Common myeloid progenitor, CD34-positive (primary cell): Measurements from ENCODE around the gene SREBF2.

ENCODE experiments used
- CTCF ChIA-PET: fragments of 350-600 bp; sonication (Branson Sonifier 250); formaldehyde crosslinking; loops from one replicate; lab custom pipeline; 2021; ENCODE audit warnings: antibody characterized with exemption; lab: Charles Lee
- POLR2A ChIA-PET: fragments of 350-600 bp; sonication (Branson Sonifier 250); formaldehyde crosslinking; loops from one replicate; lab custom pipeline; 2021; ENCODE audit warnings: antibody characterized with exemption; lab: Charles Lee
- DNase-seq, 3 donors: peaks; one replicate each; pipeline versions ENCODE4 v3.0.0 to v3.0.0-alpha.2; 2013
- H3K27ac ChIP-seq, 2 experiments: 1 replicate in 1 of 2; 2 replicates in 1 of 2; pipeline ENCODE4 v1.7.0; 2013; ENCODE audit warnings: inconsistent platforms in 2 of 2, low read length in 2 of 2, mild to moderate bottlenecking in 2 of 2, low read depth in 1 of 2, moderate library complexity in 1 of 2; ENCODE audit not compliant: severe bottlenecking in 2 of 2, insufficient read depth in 1 of 2, poor library complexity in 1 of 2
- H3K27me3 ChIP-seq, 5 experiments: replicated peaks in 2 of 5; 1 replicate in 3 of 5; 2 replicates in 2 of 5; pipeline versions ENCODE4 v1.6.1 to v1.7.0; 2013; ENCODE audit warnings: low read length in 4 of 5, mild to moderate bottlenecking in 2 of 5, moderate library complexity in 2 of 5, inconsistent platforms in 1 of 5; ENCODE audit not compliant: insufficient read depth in 5 of 5, control insufficient read depth in 4 of 5
- H3K36me3 ChIP-seq, 4 experiments: 1 replicate in 2 of 4; 2 replicates in 2 of 4; pipeline versions ENCODE4 v1.6.1 to v1.7.0; 2013; ENCODE audit warnings: low read length in 3 of 4, control low read depth in 1 of 4, mild to moderate bottlenecking in 1 of 4; ENCODE audit not compliant: control insufficient read depth in 4 of 4, insufficient read depth in 4 of 4
- H3K4me1 ChIP-seq, 4 experiments: 1 replicate in 3 of 4; 2 replicates in 1 of 4; pipeline versions ENCODE4 v1.6.1 to v1.7.1; 2013; ENCODE audit warnings: low read length in 3 of 4, mild to moderate bottlenecking in 3 of 4, control low read depth in 1 of 4, inconsistent platforms in 1 of 4, moderate library complexity in 1 of 4; ENCODE audit not compliant: control insufficient read depth in 4 of 4, insufficient read depth in 4 of 4; ENCODE audit errors: control extremely low read depth in 1 of 4
- H3K4me3 ChIP-seq, 7 experiments: 1 replicate in 4 of 7; 2 replicates in 3 of 7; pipeline versions ENCODE4 v1.5.1 to v1.7.0; 2013; ENCODE audit warnings: mild to moderate bottlenecking in 7 of 7, low read length in 6 of 7, moderate library complexity in 6 of 7, inconsistent platforms in 2 of 7, low read depth in 2 of 7, control low read depth in 1 of 7; ENCODE audit not compliant: insufficient read depth in 4 of 7, control insufficient read depth in 1 of 7; ENCODE audit errors: extremely low read depth in 1 of 7
- H3K9me3 ChIP-seq, 5 experiments: 1 replicate in 4 of 5; 2 replicates in 1 of 5; pipeline versions ENCODE4 v1.6.1 to v1.7.1; 2013; ENCODE audit warnings: low read length in 4 of 5, mild to moderate bottlenecking in 2 of 5, inconsistent platforms in 1 of 5, low read depth in 1 of 5, moderate library complexity in 1 of 5; ENCODE audit not compliant: control insufficient read depth in 4 of 5, insufficient read depth in 2 of 5; ENCODE audit errors: control extremely low read depth in 1 of 5
- WGBS: methylation state at CpG from one replicate; pipeline ENCODE4 v1.1.5; 2013; ENCODE audit not compliant: insufficient coverage; 5-methylcytosine and 5-hydroxymethylcytosine counted together

The SREBF2 gene

GRCh38 chr22:41870786-41871185 lies 37.9 kb downstream of the SREBF2 start:
- H3K27ac ChIP-seq = no peak overlapping the region
- ChIA-PET POLR2A (no interaction called here), CTCF (interaction anchor here (1.7 to 2.2 kb wide), 3 partner anchors 9 to 173 kb away, joined by 8 to 10 read pairs (median 10); no protein-coding TSS in a partner anchor)
- no peaks in the 10 kb centered on the region for H3K9me3 ChIP-seq
- no CpG with 5 or more reads among the region's 4 CpGs for WGBS
- H3K36me3 ChIP-seq = peaks cover 14 to 75% (median 60%) of the 10 kb centered on the region in 4 experiments
- DNase-seq = no peak
- H3K4me3 ChIP-seq = no peak overlapping the region
- no peaks in the 10 kb centered on the region for H3K4me1 ChIP-seq
- H3K27me3 ChIP-seq = no peaks in the 10 kb centered on the region

- 93% methylated on average over 4 of the region's 5 CpGs for WGBS
- H3K4me1 ChIP-seq = no peaks in the 10 kb centered on the region
- H3K4me3 ChIP-seq = no peak overlapping the region
- POLR2A ChIA-PET = interaction anchor here (0.6 kb wide), 1 partner anchor 269 kb away, joined by 4 read pairs; no protein-coding TSS in a partner anchor
- no peak for DNase-seq
- peaks cover 20 to 81% (median 68%) of the 10 kb centered on the region in 4 experiments for H3K36me3 ChIP-seq
- no peaks in the 10 kb centered on the region for H3K27me3 ChIP-seq
- no peak overlapping the region for H3K27ac ChIP-seq
- CTCF ChIA-PET = no interaction called here
- H3K9me3 ChIP-seq = no peaks in the 10 kb centered on the region
These were observed 40.5 kb downstream of the SREBF2 start for GRCh38 chr22:41873391-41873790.

GRCh38 chr22:41874090-41874489 lies 41.2 kb downstream of the SREBF2 start:
- WGBS = 100% methylated on average over 1 of the region's 2 CpGs
- H3K36me3 ChIP-seq = peaks cover 21 to 81% (median 67%) of the 10 kb centered on the region in 4 experiments
- no peaks in the 10 kb centered on the region for H3K27me3 ChIP-seq
- no peaks in the 10 kb centered on the region for H3K4me1 ChIP-seq
- CTCF ChIA-PET = interaction anchor here (1.8 kb wide), 1 partner anchor 12 kb away, joined by 6 read pairs; no protein-coding TSS in a partner anchor
- H3K27ac ChIP-seq = no peak overlapping the region
- POLR2A ChIA-PET = no interaction called here
- no peaks in the 10 kb centered on the region for H3K9me3 ChIP-seq
- H3K4me3 ChIP-seq = no peak overlapping the region
- no peak for DNase-seq

GRCh38 chr22:41875531-41876270 lies 42.8 kb downstream of the SREBF2 start:
- Histone ChIP-seq H3K27ac (no peak overlapping the region), H3K4me3 (no peak overlapping the region), H3K36me3 (peaks cover 21 to 89% (median 70%) of the 10 kb centered on the region in 4 experiments), H3K4me1 (no peaks in the 10 kb centered on the region), H3K9me3 (no peaks in the 10 kb centered on the region), H3K27me3 (no peaks in the 10 kb centered on the region)
- ChIA-PET CTCF (interaction anchor here (0.6 to 1.8 kb wide), 3 partner anchors 8 to 27 kb away, joined by 3 to 7 read pairs (median 6); no protein-coding TSS in a partner anchor), POLR2A (no interaction called here)
- 98% methylated on average over 8 of the region's 10 CpGs for WGBS
- DNase-seq = no peak

- CTCF ChIA-PET = interaction anchor here (1.2 kb wide), 1 partner anchor 9 kb away, joined by 7 read pairs; no protein-coding TSS in a partner anchor
- Histone ChIP-seq H3K9me3 (no peaks in the 10 kb centered on the region), H3K36me3 (peaks cover 20 to 89% (median 69%) of the 10 kb centered on the region in 4 experiments), H3K4me3 (no peak overlapping the region), H3K27ac (no peak overlapping the region), H3K27me3 (no peaks in the 10 kb centered on the region), H3K4me1 (no peaks in the 10 kb centered on the region)
- no peak for DNase-seq
- WGBS = no CpG with 5 or more reads among the region's 3 CpGs
- POLR2A ChIA-PET = no interaction called here
These were observed 43.4 kb downstream of the SREBF2 start for GRCh38 chr22:41876275-41876674.

GRCh38 chr22:41876675-41877074 lies 43.8 kb downstream of the SREBF2 start:
- no peaks in the 10 kb centered on the region for H3K9me3 ChIP-seq
- no peak for DNase-seq
- H3K27me3 ChIP-seq = no peaks in the 10 kb centered on the region
- CTCF ChIA-PET = interaction anchor here (1.2 kb wide), 1 partner anchor 9 kb away, joined by 7 read pairs; no protein-coding TSS in a partner anchor
- no peak overlapping the region for H3K4me3 ChIP-seq
- no peak overlapping the region for H3K27ac ChIP-seq
- POLR2A ChIA-PET = no interaction called here
- no peaks in the 10 kb centered on the region for H3K4me1 ChIP-seq
- peaks cover 18 to 90% (median 69%) of the 10 kb centered on the region in 4 experiments for H3K36me3 ChIP-seq

- WGBS = 98% methylated on average over 12 of the region's 16 CpGs
- POLR2A ChIA-PET = interaction anchor here (0.6 kb wide), 1 partner anchor 125 kb away, joined by 3 read pairs; no protein-coding TSS in a partner anchor
- Histone ChIP-seq H3K4me3 (no peak overlapping the region), H3K4me1 (no peaks in the 10 kb centered on the region), H3K9me3 (no peaks in the 10 kb centered on the region), H3K27ac (no peak overlapping the region), H3K36me3 (peaks cover 29 to 98% (median 76%) of the 10 kb centered on the region in 4 experiments), H3K27me3 (no peaks in the 10 kb centered on the region)
- DNase-seq = no peak
- CTCF ChIA-PET = interaction anchor here (0.6 to 1.4 kb wide), 3 partner anchors 9 to 139 kb away, joined by 3 to 4 read pairs (median 4); no protein-coding TSS in a partner anchor
These were observed 47.7 kb downstream of the SREBF2 start for GRCh38 chr22:41880653-41881052.
